Fibroblast of pulmonary artery (primary cell): ENCODE results near the gene SENP7.

ENCODE experiments used
- DNase-seq: peaks from one replicate; pipeline ENCODE4 v3.0.0-alpha.2; 2010; ENCODE audit warnings: low read depth
- H3K4me3 ChIP-seq: replicated peaks from 2 replicates; pipeline ENCODE4 v1.5.1; 2011; ENCODE audit warnings: low read depth, mild to moderate bottlenecking, control low read depth, low read length, moderate library complexity
- TF ChIP-seq, protein P1 (sequence below): IDR thresholded peaks from 2 replicates; pipeline ENCODE4 v1.5.1; 2011; ENCODE audit warnings: mild to moderate bottlenecking, control low read depth, low read length, inconsistent platforms; ENCODE audit errors: missing control alignments

SENP7 gene

DNA sequence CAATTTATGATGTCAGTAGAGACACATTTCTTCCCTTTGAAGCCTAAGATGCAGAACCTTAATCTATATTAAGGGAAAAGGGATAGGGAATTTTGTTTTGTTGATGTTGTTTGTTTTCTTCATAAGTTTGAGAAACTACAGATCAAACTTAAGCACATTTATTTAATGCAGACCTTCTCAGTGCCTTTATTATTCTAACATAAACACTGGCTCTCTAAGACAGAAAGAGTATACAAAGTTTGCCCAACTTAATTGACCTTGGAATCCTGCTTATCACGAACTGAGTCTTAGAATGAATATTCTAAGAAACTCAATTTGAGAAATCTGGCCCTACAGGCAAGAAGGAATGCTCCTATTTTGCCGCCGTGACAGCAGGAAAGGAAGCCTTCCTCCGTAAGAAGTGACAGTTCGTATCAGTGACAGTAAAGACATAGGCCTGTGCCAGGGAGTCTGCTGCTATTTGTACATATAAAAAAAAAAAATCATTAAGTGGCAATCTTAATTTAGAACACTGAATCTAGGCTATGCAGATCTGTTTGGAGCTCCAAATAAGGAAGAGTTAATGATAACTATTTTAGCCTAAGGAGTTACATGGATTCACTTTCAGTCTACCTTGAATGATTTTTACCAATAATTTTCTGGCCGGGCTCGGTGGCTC lies 183.9 kb downstream of the SENP7 start:
- H3K4me3 ChIP-seq: no peak overlapping the region
- TF ChIP-seq, protein P1, sequence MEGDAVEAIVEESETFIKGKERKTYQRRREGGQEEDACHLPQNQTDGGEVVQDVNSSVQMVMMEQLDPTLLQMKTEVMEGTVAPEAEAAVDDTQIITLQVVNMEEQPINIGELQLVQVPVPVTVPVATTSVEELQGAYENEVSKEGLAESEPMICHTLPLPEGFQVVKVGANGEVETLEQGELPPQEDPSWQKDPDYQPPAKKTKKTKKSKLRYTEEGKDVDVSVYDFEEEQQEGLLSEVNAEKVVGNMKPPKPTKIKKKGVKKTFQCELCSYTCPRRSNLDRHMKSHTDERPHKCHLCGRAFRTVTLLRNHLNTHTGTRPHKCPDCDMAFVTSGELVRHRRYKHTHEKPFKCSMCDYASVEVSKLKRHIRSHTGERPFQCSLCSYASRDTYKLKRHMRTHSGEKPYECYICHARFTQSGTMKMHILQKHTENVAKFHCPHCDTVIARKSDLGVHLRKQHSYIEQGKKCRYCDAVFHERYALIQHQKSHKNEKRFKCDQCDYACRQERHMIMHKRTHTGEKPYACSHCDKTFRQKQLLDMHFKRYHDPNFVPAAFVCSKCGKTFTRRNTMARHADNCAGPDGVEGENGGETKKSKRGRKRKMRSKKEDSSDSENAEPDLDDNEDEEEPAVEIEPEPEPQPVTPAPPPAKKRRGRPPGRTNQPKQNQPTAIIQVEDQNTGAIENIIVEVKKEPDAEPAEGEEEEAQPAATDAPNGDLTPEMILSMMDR: no peak
- DNase-seq: no peak

DNA sequence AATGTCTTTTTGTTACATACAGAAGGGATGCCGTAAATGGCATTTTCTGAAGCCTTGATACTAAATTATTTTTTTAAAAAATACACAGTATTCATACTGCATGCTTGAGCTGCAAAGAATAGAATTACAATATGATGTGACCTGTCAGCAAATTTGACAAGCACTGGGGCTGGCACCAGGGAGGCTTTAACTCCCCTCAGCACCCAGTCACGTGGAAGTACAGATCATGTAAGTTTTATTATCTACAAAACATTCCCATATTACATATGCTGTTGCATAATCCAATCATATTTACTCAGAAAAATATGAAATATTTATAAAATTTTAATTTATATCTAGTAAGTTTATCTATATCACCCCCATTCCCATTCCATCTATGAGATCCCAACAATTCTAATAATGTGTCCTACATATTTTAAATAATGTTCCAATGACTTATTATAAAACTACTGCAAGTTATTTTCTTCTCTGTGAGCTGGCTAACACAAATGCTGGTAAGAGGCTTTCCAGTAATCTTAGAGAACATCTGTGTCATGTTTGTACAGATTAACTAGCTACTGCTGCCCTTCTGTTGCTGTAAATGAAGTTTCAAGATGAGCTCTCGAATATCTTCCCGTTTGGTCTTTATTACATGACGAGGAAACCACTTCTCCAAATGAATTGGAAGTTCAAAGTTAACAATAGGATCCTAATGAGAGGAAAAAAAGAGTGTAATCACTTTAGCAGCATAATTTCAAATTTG lies 187.4 kb downstream of the SENP7 start:
- DNase-seq: no peak
- TF ChIP-seq, protein P1: no peak
- H3K4me3 ChIP-seq: no peak overlapping the region

DNA sequence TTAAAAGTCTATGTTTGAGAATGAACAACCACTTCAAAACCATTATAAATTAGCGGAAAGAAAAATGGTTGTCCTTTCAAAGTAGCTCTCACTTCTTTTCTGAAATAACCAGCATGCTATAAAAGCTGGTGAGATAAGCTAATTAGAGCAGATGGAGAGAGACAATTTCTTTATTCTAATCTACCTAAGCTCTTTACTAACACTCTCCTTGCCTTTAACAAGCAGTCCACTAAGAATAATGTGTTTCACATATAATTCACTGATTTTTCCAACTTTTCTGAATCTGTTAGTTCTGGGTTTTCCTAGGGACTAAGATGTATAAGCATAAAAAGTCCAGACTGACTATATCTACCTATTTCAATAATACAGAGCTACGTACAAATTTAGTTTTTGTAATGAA lies 192.5 kb downstream of the SENP7 start, which contains the start of gene IMPG2:
Gene IMPG2 (minus strand): TSS at position 101 of the 400 bp plus-strand sequence. CDS start 203 bp downstream, outside the sequence.
- no peak within 1 kb of the TSS for H3K4me3 ChIP-seq
- no peak for DNase-seq
- TF ChIP-seq, protein P1: no peak

DNA sequence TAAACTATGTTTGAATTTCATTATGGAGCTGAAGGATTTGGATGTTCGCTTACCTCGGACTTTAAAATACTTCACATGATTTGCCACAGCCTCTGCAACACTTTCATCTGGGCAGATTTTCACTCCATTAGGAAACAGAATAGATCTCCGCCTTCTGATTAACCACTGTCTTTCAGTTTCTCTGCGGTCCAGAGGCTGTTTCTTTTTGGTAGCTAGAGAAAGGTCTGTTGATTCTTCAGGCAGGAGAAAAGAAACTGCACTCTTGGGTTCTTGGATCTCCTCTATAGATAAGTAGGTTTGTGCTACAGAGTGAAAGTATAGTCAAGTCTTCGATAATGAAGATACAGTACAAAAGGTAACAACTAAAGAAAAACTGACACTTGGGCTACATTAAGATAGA lies 193.5 kb downstream of the SENP7 start:
- TF ChIP-seq, protein P1: no peak
- DNase-seq: no peak
- H3K4me3 ChIP-seq: no peak overlapping the region

DNA sequence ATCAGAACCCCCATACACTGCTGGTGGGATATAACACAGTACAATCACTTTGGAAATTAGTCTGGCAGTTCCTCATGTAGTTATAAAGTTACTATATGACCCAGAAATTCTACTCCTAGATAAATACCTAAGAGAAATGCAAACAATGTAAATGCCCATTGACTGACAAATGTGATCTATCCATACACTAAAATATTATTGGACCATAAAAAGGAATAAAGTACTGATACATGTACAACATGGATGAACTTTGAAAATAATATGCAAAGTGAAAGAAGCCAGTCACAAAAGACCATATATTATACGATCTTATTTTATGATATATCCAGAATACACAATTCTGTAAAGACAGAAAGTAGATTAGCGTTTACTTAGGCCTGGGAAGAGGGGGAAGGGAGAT lies 200.5 kb downstream of the SENP7 start:
- TF ChIP-seq, protein P1: no peak
- DNase-seq: no peak
- H3K4me3 ChIP-seq: no peak overlapping the region

DNA sequence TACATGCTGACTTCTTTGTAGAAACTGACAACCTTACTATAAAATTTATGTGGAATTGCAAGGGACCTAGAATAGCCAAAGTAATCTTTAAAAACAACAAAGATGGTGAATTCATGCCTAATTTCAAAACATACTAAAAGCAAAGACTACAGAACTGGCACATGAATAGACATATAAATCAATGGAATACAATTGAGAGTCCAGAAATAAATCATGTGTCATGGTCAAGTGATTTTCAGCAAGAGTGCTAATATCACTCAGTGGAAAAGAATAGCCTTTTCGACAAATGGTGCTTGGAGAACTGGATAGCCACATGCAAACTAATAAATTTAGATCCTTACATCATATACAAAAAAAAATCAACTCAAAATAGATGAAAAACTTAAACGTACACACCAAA lies 201.3 kb downstream of the SENP7 start:
- TF ChIP-seq, protein P1: no peak
- DNase-seq: no peak
- no peak overlapping the region for H3K4me3 ChIP-seq
